Endothelial cell of umbilical vein (primary cell): ENCODE results near the gene ITPR1. TPM values are rescaled to one million over a fixed set of nuclear protein-coding genes. Genes with fewer than 3 reads are reported as not detected.

Source experiments
- BruUV-seq: library from RNA; stranded (reverse); fragments of 400-500 nt; replicated peaks from 2 replicates; lab custom pipeline; 2021; lab: Mats Ljungman, UMichigan
- CTCF ChIA-PET: fragments of 300-600, 350-600 bp; sonication (Branson Sonifier 250); formaldehyde crosslinking; loops from one replicate; lab custom pipeline; 2021; ENCODE audit warnings: antibody characterized with exemption, inconsistent platforms; lab: Charles Lee
- POLR2A ChIA-PET: fragments of 300-600, 350-600 bp; sonication (Branson Sonifier 250); formaldehyde crosslinking; loops from one replicate; lab custom pipeline; 2021; ENCODE audit warnings: antibody characterized with exemption, inconsistent platforms; lab: Charles Lee
- DNase-seq: peaks from one replicate; pipeline ENCODE4 v3.0.0-alpha.2; 2011; ENCODE audit warnings: low read depth, low spot score
- FAIRE-seq: peaks from 2 replicates; lab custom pipeline; 2011; peaks lifted over from hg19 to GRCh38; lab: Jason Lieb, UNC
- H2AFZ ChIP-seq: 2 replicates; pipeline ENCODE4 v1.6.0; 2012; ENCODE audit warnings: low read depth, low read length, control low read depth, inconsistent platforms
- H3K27ac ChIP-seq: 2 replicates; pipeline ENCODE4 v1.5.1; 2011; ENCODE audit warnings: low read depth, mild to moderate bottlenecking, control low read depth, low read length, moderate library complexity; ENCODE audit not compliant: insufficient read depth
- H3K27me3 ChIP-seq, 2 experiments: 2 replicates each; pipeline versions ENCODE4 v1.6.0 to v1.6.1; 2011; ENCODE audit warnings: low read length in 2 of 2, mixed read lengths in 1 of 2; ENCODE audit not compliant: control insufficient read depth in 2 of 2, insufficient read depth in 2 of 2
- H3K36me3 ChIP-seq, 2 experiments: 2 replicates in 1 of 2; 3 replicates in 1 of 2; pipeline ENCODE4 v1.5.1; 2011; ENCODE audit warnings: low read length in 2 of 2, mild to moderate bottlenecking in 1 of 2, moderate library complexity in 1 of 2; ENCODE audit not compliant: control insufficient read depth in 2 of 2, insufficient read depth in 2 of 2; ENCODE audit errors: extremely low read depth in 1 of 2
- H3K4me1 ChIP-seq: 3 replicates; pipeline ENCODE4 v1.5.1; 2011; ENCODE audit warnings: mild to moderate bottlenecking, low read length; ENCODE audit not compliant: control insufficient read depth, insufficient read depth; ENCODE audit errors: extremely low read depth
- H3K4me2 ChIP-seq: 2 replicates; pipeline ENCODE4 v1.6.1; 2011; ENCODE audit warnings: low read length, control low read depth, mixed read lengths; ENCODE audit not compliant: insufficient read depth
- H3K4me3 ChIP-seq, 3 experiments: fragments of 200-600 bp in 1 of 3; sonication (generic), shearing (Covaris generic) in 1 of 3; replicated peaks in 1 of 3; 2 replicates each; pipeline ENCODE4 v1.5.1; 2011 to 2016; ENCODE audit warnings: control low read depth in 3 of 3, low read length in 3 of 3, mild to moderate bottlenecking in 2 of 3, inconsistent platforms in 1 of 3, low read depth in 1 of 3, moderate library complexity in 1 of 3; ENCODE audit not compliant: insufficient read depth in 1 of 3
- H3K79me2 ChIP-seq: 2 replicates; pipeline ENCODE4 v1.6.0; 2012; ENCODE audit warnings: low read length, inconsistent platforms; ENCODE audit not compliant: control insufficient read depth, insufficient read depth
- H3K9ac ChIP-seq: replicated peaks from 2 replicates; pipeline ENCODE3; 2011; ENCODE audit warnings: low read length, control low read depth; ENCODE audit not compliant: insufficient read depth; ENCODE audit errors: extremely low read depth
- H3K9me1 ChIP-seq: replicated peaks from 3 replicates; pipeline ENCODE4 v1.6.0; 2011; ENCODE audit warnings: mild to moderate bottlenecking, low read length; ENCODE audit not compliant: control insufficient read depth, insufficient read depth; ENCODE audit errors: extremely low read depth
- H3K9me3 ChIP-seq: replicated peaks from 2 replicates; pipeline ENCODE4 v1.5.1; 2012; ENCODE audit warnings: low read length, inconsistent platforms; ENCODE audit not compliant: control insufficient read depth, insufficient read depth
- H4K20me1 ChIP-seq: replicated peaks from 2 replicates; pipeline ENCODE3; 2011; ENCODE audit warnings: mild to moderate bottlenecking, low read length; ENCODE audit not compliant: control insufficient read depth, insufficient read depth; ENCODE audit errors: extremely low read depth
- EZH2 ChIP-seq: IDR thresholded peaks from 2 replicates; pipeline ENCODE4 v1.6.1; 2012; ENCODE audit warnings: borderline replicate concordance, low read depth, mild to moderate bottlenecking, moderate library complexity, low read length, inconsistent platforms; ENCODE audit not compliant: severe bottlenecking
- FOS ChIP-seq: IDR thresholded peaks from 2 replicates; pipeline ENCODE4 v1.6.1; 2011; ENCODE audit warnings: mild to moderate bottlenecking, low read length, moderate library complexity, borderline replicate concordance; ENCODE audit not compliant: insufficient read depth
- GATA2 ChIP-seq: IDR thresholded peaks from 2 replicates; pipeline ENCODE4 v1.7.0; 2011; ENCODE audit warnings: low read depth, mild to moderate bottlenecking, moderate library complexity, mixed read lengths, low read length; ENCODE audit not compliant: insufficient read length, insufficient read depth
- JUN ChIP-seq: IDR thresholded peaks from 2 replicates; pipeline ENCODE4 v1.6.1; 2011; ENCODE audit warnings: borderline replicate concordance, low read depth; ENCODE audit not compliant: insufficient read length, insufficient read depth
- MYC ChIP-seq: IDR thresholded peaks from one replicate; pipeline ENCODE4 v1.6.1; 2011; ENCODE audit warnings: mild to moderate bottlenecking, low read depth, low read length
- POLR2A ChIP-seq: IDR thresholded peaks from 2 replicates; pipeline ENCODE4 v1.6.1; 2012; ENCODE audit warnings: low read depth, mild to moderate bottlenecking, control low read depth, low read length
- POLR2AphosphoS5 ChIP-seq: IDR thresholded peaks from 2 replicates; pipeline ENCODE4 v1.6.1; 2012; ENCODE audit warnings: low read depth, mild to moderate bottlenecking, control low read depth, low read length, moderate library complexity; ENCODE audit not compliant: insufficient read depth
- dilution Hi-C: fragments of 300-500 bp; cut with MboI; formaldehyde crosslinking; loops from one replicate; pipeline ENCODE4 v1.15.0; 2019; ENCODE audit warnings: low sequenced_read_pairs; ENCODE audit not compliant: extremely low pct_ligation_motif_present
- intact Hi-C: fragments of 100-400 bp; cut with micrococcal nuclease; formaldehyde crosslinking; loops from one replicate; pipeline ENCODE4 v1.10.0; 2022
- polyA plus RNA-seq, 4 experiments: library from polyadenylated mRNA; depleted of rRNA in 3 of 4; stranded (reverse) in 3 of 4; unstranded in 1 of 4; fragments of >200 nt; gene quantifications; 2 replicates each; pipeline versions ENCODE4 v1.2.1 to v1.2.3, GENCODE V29; 2011 to 2012; ENCODE audit warnings: missing spikeins in 1 of 4
- total RNA-seq: library from RNA; stranded (reverse); gene quantifications from 2 replicates; pipeline ENCODE4 v1.2.3, GENCODE V29; 2021
- TF ChIP-seq, protein P1 (sequence below): IDR thresholded peaks from 2 replicates; pipeline ENCODE4 v1.6.1; 2011; ENCODE audit not compliant: insufficient read depth, insufficient read length
- TF ChIP-seq, protein P2 (sequence below), 2 donors: IDR thresholded peaks; 1 replicate in 1 of 2; 2 replicates in 1 of 2; pipeline ENCODE4 v1.5.1; 2011; ENCODE audit warnings: low read length in 2 of 2, mild to moderate bottlenecking in 2 of 2, moderate library complexity in 2 of 2, control low read depth in 1 of 2, inconsistent platforms in 1 of 2, low read depth in 1 of 2; ENCODE audit not compliant: insufficient read depth in 1 of 2; ENCODE audit errors: extremely low read depth in 1 of 2

ITPR1 gene
- total and polyA plus RNA-seq, 2 donors (not counting 3 experiments of a cell fraction or from before 2014, with no cell fraction given): 5.1 to 16.1 TPM

DNA sequence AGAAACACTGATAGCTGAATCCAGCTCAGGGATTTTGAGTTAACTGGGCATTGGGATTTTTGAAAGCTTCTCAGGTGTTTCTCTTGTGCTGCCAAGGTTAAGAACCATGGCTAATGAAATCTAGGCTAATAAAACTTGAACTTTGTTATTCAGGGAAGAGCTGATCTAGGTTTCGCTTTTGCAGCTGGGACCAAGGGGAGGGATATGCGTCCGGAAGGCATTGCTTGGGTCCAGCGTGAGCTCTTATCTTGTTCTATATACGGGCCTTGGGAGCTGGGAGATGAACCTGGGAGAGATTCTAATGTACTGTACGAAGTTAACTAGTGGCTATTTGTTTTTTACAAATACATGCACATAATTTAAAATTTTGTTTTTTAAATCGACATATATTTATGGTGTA is 29.8 kb downstream of the ITPR1 start:
- Histone ChIP-seq H2AFZ (no peak overlapping the region), H3K9ac (no peak overlapping the region), H3K4me3 (no peak overlapping the region), H3K79me2 (no peaks in the 10 kb centered on the region), H3K9me3 (no peaks in the 10 kb centered on the region), H3K9me1 (no peaks in the 10 kb centered on the region), H4K20me1 (no peaks in the 10 kb centered on the region), H3K27ac (no peak overlapping the region), H3K36me3 (no peaks in the 10 kb centered on the region), H3K27me3 (no peaks in the 10 kb centered on the region), H3K4me2 (no peak overlapping the region), H3K4me1 (peaks cover 7% of the 10 kb centered on the region)
- TF ChIP-seq MYC (no peak), FOS (no peak), JUN (no peak), GATA2 (no peak), EZH2 (no peak), POLR2AphosphoS5 (no peak), POLR2A (no peak)
- TF ChIP-seq, protein P1, sequence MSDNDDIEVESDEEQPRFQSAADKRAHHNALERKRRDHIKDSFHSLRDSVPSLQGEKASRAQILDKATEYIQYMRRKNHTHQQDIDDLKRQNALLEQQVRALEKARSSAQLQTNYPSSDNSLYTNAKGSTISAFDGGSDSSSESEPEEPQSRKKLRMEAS: no peak
- TF ChIP-seq, protein P2, sequence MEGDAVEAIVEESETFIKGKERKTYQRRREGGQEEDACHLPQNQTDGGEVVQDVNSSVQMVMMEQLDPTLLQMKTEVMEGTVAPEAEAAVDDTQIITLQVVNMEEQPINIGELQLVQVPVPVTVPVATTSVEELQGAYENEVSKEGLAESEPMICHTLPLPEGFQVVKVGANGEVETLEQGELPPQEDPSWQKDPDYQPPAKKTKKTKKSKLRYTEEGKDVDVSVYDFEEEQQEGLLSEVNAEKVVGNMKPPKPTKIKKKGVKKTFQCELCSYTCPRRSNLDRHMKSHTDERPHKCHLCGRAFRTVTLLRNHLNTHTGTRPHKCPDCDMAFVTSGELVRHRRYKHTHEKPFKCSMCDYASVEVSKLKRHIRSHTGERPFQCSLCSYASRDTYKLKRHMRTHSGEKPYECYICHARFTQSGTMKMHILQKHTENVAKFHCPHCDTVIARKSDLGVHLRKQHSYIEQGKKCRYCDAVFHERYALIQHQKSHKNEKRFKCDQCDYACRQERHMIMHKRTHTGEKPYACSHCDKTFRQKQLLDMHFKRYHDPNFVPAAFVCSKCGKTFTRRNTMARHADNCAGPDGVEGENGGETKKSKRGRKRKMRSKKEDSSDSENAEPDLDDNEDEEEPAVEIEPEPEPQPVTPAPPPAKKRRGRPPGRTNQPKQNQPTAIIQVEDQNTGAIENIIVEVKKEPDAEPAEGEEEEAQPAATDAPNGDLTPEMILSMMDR (IDR thresholded peaks at IDR 0.05; ENCODE audit: extremely low read depth in 1 of 2, insufficient read depth in 1 of 2, low read depth in 1 of 2, low read length in 2 of 2): no peak
- no peak for DNase-seq
- no TSS peak for BruUV-seq
- intact Hi-C loops: no loop called here
- FAIRE-seq: no peak
- ChIA-PET POLR2A (interaction anchor here (2.3 kb wide), 1 partner anchor 30 kb away, joined by 9 read pairs; the partner anchor contains the start of gene ITPR1), CTCF (interaction anchor here (1.2 to 1.5 kb wide), 2 partner anchors 30 to 172 kb away, joined by 4 to 5 read pairs; partner anchors contain the start of gene ITPR1)
- dilution Hi-C loops: no loop called here
